HepG2 (cell line): Measurements from ENCODE around the gene SYTL1. TPM values are rescaled to one million over a fixed set of nuclear protein-coding genes. Genes with fewer than 3 reads are reported as not detected.

Source experiments
- GZF1 ChIP-seq: sonication (generic); formaldehyde crosslinking; IDR thresholded peaks from 2 replicates; pipeline ENCODE4 v1.5.1; 2020; ENCODE audit warnings: mild to moderate bottlenecking, missing genetic modification reagents
- HOXA7 ChIP-seq: sonication (generic); formaldehyde crosslinking; IDR thresholded peaks from 2 replicates; pipeline ENCODE4 v1.8.1; 2022; ENCODE audit warnings: mild to moderate bottlenecking, missing genetic modification reagents, moderate library complexity
- IRF2 ChIP-seq: IDR thresholded peaks from 2 replicates; pipeline ENCODE4 v1.6.1; 2018; ENCODE audit warnings: missing genetic modification reagents, missing compliant biosample characterization
- NCOA2 ChIP-seq: sonication (generic); formaldehyde crosslinking; IDR thresholded peaks from 2 replicates; pipeline ENCODE4 v1.8.0; 2022; ENCODE audit warnings: inconsistent platforms
- NFKB2 ChIP-seq: sonication (generic); formaldehyde crosslinking; IDR thresholded peaks from 2 replicates; pipeline ENCODE4 v1.4.0; 2020; ENCODE audit warnings: missing genetic modification reagents, borderline replicate concordance
- PRDM10 ChIP-seq: sonication (generic); formaldehyde crosslinking; IDR thresholded peaks from 2 replicates; pipeline ENCODE4 v1.4.0; 2020; ENCODE audit warnings: low read depth, missing genetic modification reagents
- TBL1XR1 ChIP-seq: fragments of 150-350 bp; IDR thresholded peaks from 2 replicates; pipeline ENCODE4 v1.6.1; 2014; ENCODE audit warnings: borderline replicate concordance, low read length; ENCODE audit not compliant: partially characterized antibody
- ZBTB43 ChIP-seq: sonication (generic); formaldehyde crosslinking; conservative IDR thresholded peaks from 2 replicates; pipeline ENCODE4 v1.4.0; 2020; ENCODE audit warnings: missing genetic modification reagents
- ZNF407 ChIP-seq: sonication (generic); formaldehyde crosslinking; IDR thresholded peaks from one replicate; pipeline ENCODE4 v1.5.1; 2020; ENCODE audit warnings: mild to moderate bottlenecking, missing genetic modification reagents; ENCODE audit errors: not compliant biosample characterization
- ZNF512B ChIP-seq: sonication (generic); formaldehyde crosslinking; IDR thresholded peaks from 2 replicates; pipeline ENCODE4 v1.5.1; 2020; ENCODE audit warnings: missing genetic modification reagents, mild to moderate bottlenecking, borderline replicate concordance
- ZNF567 ChIP-seq: sonication (generic); formaldehyde crosslinking; IDR thresholded peaks from 2 replicates; pipeline ENCODE4 v1.8.1; 2023; ENCODE audit warnings: mild to moderate bottlenecking, missing genetic modification reagents, borderline replicate concordance
- polyA plus RNA-seq, 8 experiments: library from polyadenylated mRNA; depleted of rRNA in 3 of 8; stranded (reverse) in 7 of 8; unstranded in 1 of 8; fragments of >200 nt; fragmentation: Illumina TruSeq in 4 of 8; extraction: Trizol in 4 of 8; gene quantifications; 2 replicates each; pipeline versions ENCODE4 v1.2.1 to v1.2.3, GENCODE V29; 2011 to 2016; ENCODE audit warnings: low read depth in 4 of 8, missing spikeins in 1 of 8, mixed read lengths in 1 of 8; ENCODE audit not compliant: insufficient read depth in 1 of 8
- total RNA-seq, 5 experiments: library from RNA; depleted of rRNA; stranded (reverse); fragments of >200 nt; fragmentation: Illumina TruSeq; extraction: Trizol; gene quantifications; 2 replicates each; pipeline ENCODE4 v1.2.3, GENCODE V29; 2016; ENCODE audit warnings: low read depth in 1 of 5

Gene SYTL1
- total and polyA plus RNA-seq, 2 of the 13 experiments (the other 11 are each of a cell fraction or from before 2014, with no cell fraction given), result 11.1 to 17.8 TPM

GRCh38 chr1:27321813-27322568 is 19.8 kb upstream of the SYTL1 start, which contains the start of gene TMEM222 (continued):
- TF ChIP-seq PRDM10 (CRISPR knock-in tag) (peak; percentile 81; the same call in 1 of the 2 replicates), ZBTB43 (peak; percentile 58; the same call in 1 of the 2 replicates), TBL1XR1 (peak; percentile 55), NFKB2 (CRISPR knock-in tag) (peak; percentile 86), NCOA2 (CRISPR knock-in tag) (peak; percentile 69), ZNF567 (peak; percentile 51; the same call in 1 of the 2 replicates), IRF2 (peak; percentile 94), HOXA7 (CRISPR knock-in tag) (no peak), GZF1 (CRISPR knock-in tag) (0 out of 2 replicates have a peak, but pooled peaks have one; percentile 66), ZNF407 (no peak), ZNF512B (CRISPR knock-in tag) (no peak)
